GM19099 (cell line): ENCODE data around the gene TMEM200C.

ENCODE experiments used
- POLR2A ChIP-seq: IDR thresholded peaks from 3 replicates; pipeline ENCODE4 v1.6.1; 2011; ENCODE audit warnings: low read depth; ENCODE audit not compliant: insufficient read length; ENCODE audit errors: extremely low read depth

The TMEM200C gene

GRCh38 chr18:5895299-5895875 is at the start of gene TMEM200C:
TMEM200C (minus strand) TSS chr18:5895522; CDS start chr18:5892063, 3,459 bp downstream.
- no peak for TF ChIP-seq POLR2A

GRCh38 chr18:5944448-5944847 is 49.1 kb upstream of the TMEM200C start:
- TF ChIP-seq POLR2A = no peak

- TF ChIP-seq POLR2A = no peak
Observed at GRCh38 chr18:5943514-5943913, 48.2 kb upstream of the TMEM200C start.

GRCh38 chr18:5942591-5942990 is 47.3 kb upstream of the TMEM200C start:
- no peak for TF ChIP-seq POLR2A

- no peak for TF ChIP-seq POLR2A
Observed at GRCh38 chr18:5941890-5942289, 46.6 kb upstream of the TMEM200C start.

- no peak for TF ChIP-seq POLR2A
Observed at GRCh38 chr18:5939801-5940667, 44.7 kb upstream of the TMEM200C start.

GRCh38 chr18:5937795-5938194 is 42.5 kb upstream of the TMEM200C start:
- TF ChIP-seq POLR2A = no peak

- TF ChIP-seq POLR2A = no peak
Observed at GRCh38 chr18:5937121-5937520, 41.8 kb upstream of the TMEM200C start.

GRCh38 chr18:5930789-5931188 is 35.5 kb upstream of the TMEM200C start:
- TF ChIP-seq POLR2A = no peak

GRCh38 chr18:5918205-5918858 is 23.0 kb upstream of the TMEM200C start:
- no peak for TF ChIP-seq POLR2A

- TF ChIP-seq POLR2A = no peak
Observed at GRCh38 chr18:5914951-5915350, 19.6 kb upstream of the TMEM200C start.

- TF ChIP-seq POLR2A = no peak
Observed at GRCh38 chr18:5914016-5914415, 18.7 kb upstream of the TMEM200C start.

- no peak for TF ChIP-seq POLR2A
Observed at GRCh38 chr18:5912566-5912965, 17.2 kb upstream of the TMEM200C start.

- TF ChIP-seq POLR2A = no peak
Observed at GRCh38 chr18:5909125-5909524, 13.8 kb upstream of the TMEM200C start.

- TF ChIP-seq POLR2A = no peak
Observed at GRCh38 chr18:5903386-5903785, 8.1 kb upstream of the TMEM200C start.

GRCh38 chr18:5900262-5900661 is 4.9 kb upstream of the TMEM200C start:
- TF ChIP-seq POLR2A = no peak
